GM19238 (cell line): ENCODE measurements around the gene DIAPH2.

Experiments
- DNase-seq: peaks from one replicate; pipeline ENCODE4 v3.0.0; 2011; ENCODE audit warnings: low spot score; ENCODE audit not compliant: insufficient read length

DIAPH2 gene

DNA sequence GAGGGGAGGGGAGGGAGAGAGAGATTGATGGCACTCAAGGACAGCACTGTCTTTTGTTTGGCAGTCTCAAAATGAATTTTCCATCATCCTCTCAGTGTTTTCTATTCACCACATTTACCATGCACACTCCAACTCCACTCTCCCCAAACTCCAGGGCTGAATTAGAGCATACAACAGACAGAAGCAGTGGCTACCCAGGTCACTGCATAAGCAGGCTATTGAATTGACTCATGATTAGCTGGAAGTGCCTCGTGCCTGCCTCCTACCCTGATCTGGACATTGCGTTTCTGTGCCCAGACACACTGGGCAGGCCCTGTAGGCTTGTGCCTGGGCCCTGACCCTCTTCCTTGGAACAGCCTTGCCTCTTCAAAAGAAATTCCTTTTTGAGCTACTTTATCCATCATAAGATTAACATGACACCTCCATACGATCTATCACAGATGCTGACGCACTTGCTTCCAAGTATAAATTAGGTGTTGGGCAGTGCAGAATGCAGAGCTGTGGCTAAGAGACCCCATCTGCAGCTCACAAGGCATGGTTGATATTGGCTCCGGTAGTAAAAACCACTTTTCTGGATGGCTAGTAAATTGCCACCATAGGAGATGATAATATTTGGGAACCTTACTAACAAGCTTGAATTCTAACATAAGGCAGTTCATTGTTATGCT, 952.0 kb downstream of the DIAPH2 start:
- DNase-seq, result no peak

DNA sequence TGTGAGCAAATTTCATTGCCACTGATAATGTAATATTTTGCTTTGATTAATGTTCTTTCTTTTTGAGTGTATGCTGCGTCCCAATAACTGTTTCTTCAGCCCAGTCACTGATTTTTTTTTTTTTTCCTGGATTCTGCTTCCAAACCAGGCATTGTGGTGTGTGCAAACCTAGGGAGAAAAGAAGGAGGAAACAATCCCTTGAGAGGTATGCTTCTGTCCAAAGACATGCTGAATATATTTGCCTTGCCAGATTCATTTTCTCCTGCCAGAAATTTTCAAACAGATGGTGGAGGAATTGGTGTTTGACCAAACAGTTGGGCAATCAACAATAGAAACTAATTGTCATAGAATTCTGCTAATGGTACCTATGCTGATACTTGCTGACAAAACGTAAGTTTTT, 952.6 kb downstream of the DIAPH2 start:
- no peak for DNase-seq

DNA sequence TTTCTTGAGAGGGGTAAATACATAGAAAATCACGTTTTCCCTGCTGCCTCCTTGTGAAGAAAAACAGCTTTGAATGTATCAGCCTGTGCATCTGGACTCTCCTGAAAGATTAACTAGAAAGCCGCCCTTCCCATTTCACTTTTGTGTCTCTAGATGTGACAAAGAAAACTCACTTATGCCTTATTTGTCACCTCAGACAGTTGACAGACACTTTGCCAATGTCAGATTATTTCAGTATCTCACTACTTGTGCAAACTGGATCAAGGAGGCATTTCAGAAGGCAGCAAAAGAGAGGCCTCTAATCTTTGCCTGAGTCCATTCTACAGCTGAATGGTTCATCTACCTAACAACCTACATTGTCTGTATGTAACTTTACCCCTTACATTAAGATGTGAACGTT, 954.0 kb downstream of the DIAPH2 start:
- no peak for DNase-seq

DNA sequence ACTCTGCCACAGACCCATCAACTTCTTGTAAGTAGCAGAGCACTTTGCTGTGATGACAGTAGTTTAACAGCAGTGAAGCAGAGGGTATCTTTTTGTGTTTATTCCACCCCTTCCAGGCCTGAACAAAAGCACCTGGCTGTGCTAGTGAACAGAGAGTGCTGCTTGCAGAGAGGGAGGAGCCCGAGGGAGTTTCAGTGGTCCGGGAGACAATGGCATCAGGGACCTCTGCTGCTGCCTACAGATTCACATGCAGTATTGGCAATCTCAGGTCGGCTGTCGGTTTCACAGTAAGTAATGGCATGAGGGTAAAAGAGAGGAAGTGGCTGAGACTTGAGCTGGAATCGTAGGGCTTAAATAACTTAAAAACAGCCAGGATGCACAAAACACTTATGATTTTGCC, 954.9 kb downstream of the DIAPH2 start:
- no peak for DNase-seq
